ENCODE measurements around the gene SERPINB1.

DNA sequence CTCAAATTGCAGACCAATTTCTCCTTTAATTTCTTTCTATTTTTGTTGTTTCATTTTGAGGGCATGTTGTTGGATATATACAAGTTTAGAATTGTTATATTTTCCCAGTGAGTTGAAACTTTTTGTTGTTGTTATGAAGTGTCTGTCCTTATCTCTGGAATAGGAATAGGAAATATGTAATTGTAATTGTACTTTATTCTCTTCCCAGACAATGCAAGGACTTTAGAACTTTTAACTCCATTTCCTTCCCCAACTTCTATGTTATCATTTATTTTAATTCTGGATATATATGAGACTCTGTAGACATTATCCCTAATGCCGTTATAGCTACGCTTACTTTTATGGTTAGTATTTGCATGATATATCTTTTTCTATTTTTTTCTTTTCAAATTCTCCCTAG, 12.4 kb downstream of the SERPINB1 start:
- no peak for TF ChIP-seq CTCF (conservative IDR thresholded peaks at IDR 0.05; ENCODE audit: low read length)
- TF ChIP-seq EZH2phosphoT487 (IDR thresholded peaks at IDR 0.05; ENCODE audit: borderline replicate concordance, low read depth, low read length), result no peak
